Stimulated activated CD4-positive, alpha-beta T cell treated with anti-CD3 and anti-CD28 coated beads, Interleukin-1b, Interleukin-23, amount 100 ng/mL, for 4 hours (primary cell): ENCODE results near the gene DHRS3.

ENCODE experiments used
- DNase-seq, 2 donors: peaks; one replicate each; pipeline ENCODE4 v3.0.0-alpha.2; 2020; ENCODE audit warnings: low read depth in 2 of 2

The DHRS3 gene

GRCh38 chr1:12518931-12519692 lies 98.9 kb downstream of the DHRS3 start:
- peak in 1 of 2 donors; percentile 27 for DNase-seq
